WTC11 (cell line): Measurements from ENCODE around the gene DPYSL4.

Experiments used
- ATF2 ChIP-seq: sonication (generic); formaldehyde crosslinking; IDR thresholded peaks from 2 replicates; pipeline ENCODE4 v1.8.1; 2022; ENCODE audit warnings: low read depth, missing genetic modification reagents, borderline replicate concordance
- ATF3 ChIP-seq: sonication (generic); formaldehyde crosslinking; conservative IDR thresholded peaks from 2 replicates; pipeline ENCODE4 v1.8.1; 2022; ENCODE audit warnings: mild to moderate bottlenecking, missing genetic modification reagents
- ATF6 ChIP-seq: sonication (generic); formaldehyde crosslinking; IDR thresholded peaks from 2 replicates; pipeline ENCODE4 v1.8.1; 2023; ENCODE audit warnings: mild to moderate bottlenecking, missing genetic modification reagents
- CTCF ChIP-seq: fragments of 200-600 bp; IDR thresholded peaks from 2 replicates; pipeline ENCODE4 v1.8.0; 2022; ENCODE audit warnings: antibody characterized with exemption
- E2F4 ChIP-seq: sonication (generic); formaldehyde crosslinking; IDR thresholded peaks from 2 replicates; pipeline ENCODE4 v1.8.1; 2022; ENCODE audit warnings: low read depth, mild to moderate bottlenecking, moderate library complexity, missing genetic modification reagents, borderline replicate concordance
- FOXP1 ChIP-seq: sonication (generic); formaldehyde crosslinking; IDR thresholded peaks from 2 replicates; pipeline ENCODE4 v1.8.0; 2022; ENCODE audit warnings: missing genetic modification reagents, mild to moderate bottlenecking, moderate library complexity, borderline replicate concordance
- GRHL2 ChIP-seq: fragments of 250-450 bp; sonication (Bioruptor Pico); IDR thresholded peaks from 2 replicates; pipeline ENCODE4 v1.8.0; 2022; ENCODE audit warnings: mild to moderate bottlenecking, moderate library complexity; ENCODE audit not compliant: insufficient replicate concordance, severe bottlenecking
- HMGA2 ChIP-seq: fragments of 250-450 bp; sonication (Bioruptor Pico); IDR thresholded peaks from 2 replicates; pipeline ENCODE4 v1.4.0; 2021; ENCODE audit warnings: mild to moderate bottlenecking, moderate library complexity
- MAX ChIP-seq: sonication (generic); formaldehyde crosslinking; IDR thresholded peaks from 2 replicates; pipeline ENCODE4 v1.8.0; 2022; ENCODE audit warnings: mild to moderate bottlenecking, missing genetic modification reagents
- MLX ChIP-seq: sonication (generic); formaldehyde crosslinking; IDR thresholded peaks from 2 replicates; pipeline ENCODE4 v1.8.1; 2023; ENCODE audit warnings: mild to moderate bottlenecking, missing genetic modification reagents, moderate library complexity
- PREB ChIP-seq: sonication (generic); formaldehyde crosslinking; IDR thresholded peaks from 2 replicates; pipeline ENCODE4 v1.8.1; 2022; ENCODE audit warnings: mild to moderate bottlenecking, missing genetic modification reagents, moderate library complexity, borderline replicate concordance
- SP1 ChIP-seq: sonication (generic); formaldehyde crosslinking; conservative IDR thresholded peaks from 2 replicates; pipeline ENCODE4 v1.8.1; 2022; ENCODE audit warnings: missing genetic modification reagents
- TCF7 ChIP-seq: sonication (generic); formaldehyde crosslinking; IDR thresholded peaks from 2 replicates; pipeline ENCODE4 v1.8.0; 2022; ENCODE audit warnings: mild to moderate bottlenecking, low read depth, missing genetic modification reagents, moderate library complexity
- ZBTB43 ChIP-seq: sonication (generic); formaldehyde crosslinking; IDR thresholded peaks from 2 replicates; pipeline ENCODE4 v1.8.1; 2023; ENCODE audit warnings: mild to moderate bottlenecking, missing genetic modification reagents

GRCh38 chr10:132245056-132245455 is 58.3 kb downstream of the DPYSL4 start:
- no peak for TF ChIP-seq CTCF
- no peak for TF ChIP-seq PREB (CRISPR knock-in tag)
- no peak for TF ChIP-seq GRHL2 (CRISPR knock-in tag)
- no peak for TF ChIP-seq MAX (CRISPR knock-in tag)
- no peak for TF ChIP-seq ATF2 (CRISPR knock-in tag)
- TF ChIP-seq ATF6 (CRISPR knock-in tag) = no peak
- TF ChIP-seq HMGA2 (CRISPR knock-in tag) = no peak
- TF ChIP-seq SP1 = no peak
- no peak for TF ChIP-seq ATF3
- TF ChIP-seq E2F4 (CRISPR knock-in tag) = no peak
- no peak for TF ChIP-seq TCF7 (CRISPR knock-in tag)
- TF ChIP-seq ZBTB43 (CRISPR knock-in tag) = no peak
- TF ChIP-seq FOXP1 (CRISPR knock-in tag) = no peak
- no peak for TF ChIP-seq MLX (CRISPR knock-in tag)
